GM23338 (cell line): ENCODE results near the gene CERS5.

Experiments used
- CTCF ChIP-seq, 2 experiments: fragments of 200-600 bp in 1 of 2; sonication (generic) in 1 of 2; conservative IDR thresholded peaks; 2 replicates each; pipeline versions ENCODE4 v1.5.1 to v1.6.1; 2016 to 2017; ENCODE audit warnings: antibody characterized with exemption in 2 of 2, low read depth in 2 of 2, mild to moderate bottlenecking in 2 of 2, moderate library complexity in 1 of 2
- ETS1 ChIP-seq: IDR thresholded peaks from 2 replicates; pipeline ENCODE4 v1.6.1; 2016; ENCODE audit warnings: antibody characterized with exemption
- EZH2 ChIP-seq: fragments of 200-600 bp; sonication (generic); IDR thresholded peaks from one replicate; pipeline ENCODE4 v1.8.0; 2017; ENCODE audit warnings: antibody characterized with exemption, mild to moderate bottlenecking, low read depth; ENCODE audit not compliant: unreplicated experiment
- EZH2phosphoT487 ChIP-seq: fragments of 200-600 bp; sonication (generic); IDR thresholded peaks from one replicate; pipeline ENCODE4 v1.8.1; 2018; ENCODE audit warnings: antibody characterized with exemption; ENCODE audit not compliant: unreplicated experiment
- JUNB ChIP-seq: IDR thresholded peaks from one replicate; pipeline ENCODE4 v1.6.1; 2016; ENCODE audit warnings: antibody characterized with exemption; ENCODE audit not compliant: unreplicated experiment
- NANOG ChIP-seq: IDR thresholded peaks from 2 replicates; pipeline ENCODE4 v1.6.1; 2016; ENCODE audit warnings: antibody characterized with exemption, borderline replicate concordance
- POLR2AphosphoS5 ChIP-seq: IDR thresholded peaks from 2 replicates; pipeline ENCODE4 v1.6.1; 2016; ENCODE audit warnings: antibody characterized with exemption, low read depth
- REST ChIP-seq: IDR thresholded peaks from one replicate; pipeline ENCODE4 v1.6.1; 2018; ENCODE audit warnings: antibody characterized with exemption; ENCODE audit not compliant: unreplicated experiment
- STAT1 ChIP-seq: IDR thresholded peaks from one replicate; pipeline ENCODE4 v1.6.1; 2016; ENCODE audit warnings: antibody characterized with exemption; ENCODE audit not compliant: unreplicated experiment
- ZNF331 ChIP-seq: fragments of 250-450 bp; sonication (Bioruptor Pico); IDR thresholded peaks from 2 replicates; pipeline ENCODE4 v1.5.0; 2020; ENCODE audit warnings: low read depth, mild to moderate bottlenecking, moderate library complexity

- TF ChIP-seq CTCF (conservative IDR thresholded peaks at IDR 0.05; ENCODE audit: low read depth in 2 of 2) (no peak), REST (no peak), EZH2 (no peak), POLR2AphosphoS5 (no peak), NANOG (no peak), ETS1 (no peak), JUNB (no peak), EZH2phosphoT487 (no peak), ZNF331 (CRISPR knock-in tag) (no peak), STAT1 (no peak)
Observed at GRCh38 chr12:50110127-50110761, 56.9 kb downstream of the CERS5 start.
